GM18526 (cell line): Measurements from ENCODE around the gene TGM3.

Source experiments
- POLR2A ChIP-seq: IDR thresholded peaks from 3 replicates; pipeline ENCODE4 v1.6.1; 2011; ENCODE audit not compliant: insufficient read length; ENCODE audit errors: extremely low read depth

The TGM3 gene

GRCh38 chr20:2298116-2298515, 2.3 kb downstream of the TGM3 start:
- no peak for TF ChIP-seq POLR2A

- TF ChIP-seq POLR2A: no peak
Observed at GRCh38 chr20:2298701-2299100, 2.9 kb downstream of the TGM3 start.

GRCh38 chr20:2299301-2299700, 3.5 kb downstream of the TGM3 start:
- no peak for TF ChIP-seq POLR2A

- no peak for TF ChIP-seq POLR2A
Observed at GRCh38 chr20:2300002-2300401, 4.2 kb downstream of the TGM3 start.

DNA sequence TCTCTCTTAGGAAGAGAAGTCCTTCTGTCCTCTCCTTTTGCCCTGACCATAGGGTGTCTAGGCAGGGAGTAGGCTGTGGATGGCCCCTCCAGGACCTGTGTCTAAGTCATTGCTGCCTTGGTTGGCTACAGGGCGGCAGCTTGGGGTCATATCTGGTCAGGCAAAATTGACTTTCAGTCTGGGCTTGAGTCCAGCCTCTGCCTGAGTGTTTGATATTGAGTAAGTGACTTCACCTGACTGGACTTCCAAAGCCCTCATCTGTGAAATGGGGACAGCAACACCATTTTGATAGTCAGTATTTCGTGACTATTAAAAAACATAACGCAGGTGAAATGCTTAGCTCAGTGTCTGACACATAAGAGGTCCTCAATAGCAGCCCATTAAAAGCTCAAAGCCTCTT, 4.6 kb downstream of the TGM3 start:
- no peak for TF ChIP-seq POLR2A

- TF ChIP-seq POLR2A: no peak
Observed at GRCh38 chr20:2301164-2301622, 5.4 kb downstream of the TGM3 start.

DNA sequence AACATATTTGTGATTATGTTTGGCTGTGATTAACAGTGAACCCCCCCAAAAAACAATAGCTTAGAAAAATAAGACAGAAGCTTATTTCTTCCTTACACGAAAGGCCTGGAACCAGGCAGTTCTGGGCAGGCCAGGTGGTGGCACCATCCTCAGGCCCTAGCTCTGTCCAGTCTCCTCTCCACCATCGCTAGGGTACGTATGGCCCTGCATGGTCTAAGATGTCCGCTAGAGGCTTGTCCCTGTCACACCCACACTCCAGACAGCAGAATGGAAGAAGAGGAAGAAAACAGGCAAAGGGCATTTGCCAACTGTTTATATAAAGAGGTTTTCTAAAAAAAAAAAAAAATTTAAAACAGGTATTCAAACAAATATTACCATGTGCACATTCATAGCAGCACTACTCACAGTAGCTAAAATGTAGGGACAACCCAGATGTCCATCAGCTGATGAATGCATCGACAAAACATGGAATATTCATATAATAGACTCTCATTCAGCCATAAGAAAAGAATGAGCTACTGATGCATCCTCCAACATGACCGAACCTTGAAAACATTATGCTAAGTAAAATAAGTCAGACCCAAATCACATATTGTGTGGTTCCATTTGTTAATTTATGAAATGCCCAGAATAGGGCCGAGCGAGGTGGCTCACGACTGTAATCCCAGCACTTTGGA, 6.7 kb downstream of the TGM3 start:
- no peak for TF ChIP-seq POLR2A

- TF ChIP-seq POLR2A: no peak
Observed at GRCh38 chr20:2303673-2304072, 7.9 kb downstream of the TGM3 start.

GRCh38 chr20:2304180-2304579, 8.4 kb downstream of the TGM3 start:
- no peak for TF ChIP-seq POLR2A

- no peak for TF ChIP-seq POLR2A
Observed at GRCh38 chr20:2305029-2305428, 9.2 kb downstream of the TGM3 start.

GRCh38 chr20:2305479-2305878, 9.7 kb downstream of the TGM3 start:
- TF ChIP-seq POLR2A: no peak

GRCh38 chr20:2305946-2306345, 10.1 kb downstream of the TGM3 start:
- no peak for TF ChIP-seq POLR2A

GRCh38 chr20:2307136-2307535, 11.3 kb downstream of the TGM3 start:
- no peak for TF ChIP-seq POLR2A

GRCh38 chr20:2311329-2311728, 15.5 kb downstream of the TGM3 start:
- no peak for TF ChIP-seq POLR2A

- no peak for TF ChIP-seq POLR2A
Observed at GRCh38 chr20:2312876-2313275, 17.1 kb downstream of the TGM3 start.

GRCh38 chr20:2313316-2313715, 17.5 kb downstream of the TGM3 start:
- TF ChIP-seq POLR2A: no peak

DNA sequence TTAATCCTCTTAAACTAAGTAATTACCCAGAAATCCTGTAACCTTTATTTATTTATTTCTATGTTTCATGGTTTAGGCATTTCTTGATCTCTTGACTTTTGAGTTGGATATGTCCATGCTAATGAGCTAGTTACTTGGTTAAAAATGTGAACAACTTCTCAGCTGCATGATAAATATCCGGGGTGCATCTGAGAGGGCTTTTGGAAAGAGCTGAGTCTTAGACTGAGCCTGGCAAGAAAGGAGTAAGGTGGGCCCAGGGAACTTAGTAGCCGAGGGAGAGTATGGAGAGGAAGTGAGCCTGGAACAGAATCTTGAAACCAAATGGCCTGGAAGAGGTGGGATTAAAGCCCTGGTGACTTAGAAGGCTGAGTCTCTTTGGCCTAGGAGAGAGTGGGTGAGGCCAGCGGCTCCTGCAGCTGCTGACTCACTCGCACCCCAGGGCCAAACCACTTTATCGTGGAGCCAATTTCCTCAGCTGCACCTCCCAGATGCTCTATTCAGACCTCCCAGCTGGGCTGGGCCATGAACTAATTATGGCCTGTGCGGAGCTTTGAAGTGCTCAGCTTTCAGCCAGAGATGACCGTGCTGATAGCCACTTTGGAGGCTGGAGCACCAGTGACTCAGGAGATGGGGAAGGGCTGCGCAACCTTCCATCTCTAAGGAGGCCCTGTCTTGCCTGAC, 19.1 kb downstream of the TGM3 start:
- TF ChIP-seq POLR2A: no peak
